ENCODE measurements around the gene VPS25.

GRCh38 chr17:42782166-42783061 is 9.2 kb downstream of the VPS25 start:
- TF ChIP-seq CTCF (IDR thresholded peaks at IDR 0.05), result no peak
- TF ChIP-seq EP300 (IDR thresholded peaks at IDR 0.05), result no peak
- no peak for TF ChIP-seq POLR2AphosphoS5 (IDR thresholded peaks at IDR 0.05)
